Measurements from ENCODE around the gene MBNL2.
A peak's percentile ranks its signal among the peaks of the same experiment; 100 is the strongest.

Gene MBNL2

DNA sequence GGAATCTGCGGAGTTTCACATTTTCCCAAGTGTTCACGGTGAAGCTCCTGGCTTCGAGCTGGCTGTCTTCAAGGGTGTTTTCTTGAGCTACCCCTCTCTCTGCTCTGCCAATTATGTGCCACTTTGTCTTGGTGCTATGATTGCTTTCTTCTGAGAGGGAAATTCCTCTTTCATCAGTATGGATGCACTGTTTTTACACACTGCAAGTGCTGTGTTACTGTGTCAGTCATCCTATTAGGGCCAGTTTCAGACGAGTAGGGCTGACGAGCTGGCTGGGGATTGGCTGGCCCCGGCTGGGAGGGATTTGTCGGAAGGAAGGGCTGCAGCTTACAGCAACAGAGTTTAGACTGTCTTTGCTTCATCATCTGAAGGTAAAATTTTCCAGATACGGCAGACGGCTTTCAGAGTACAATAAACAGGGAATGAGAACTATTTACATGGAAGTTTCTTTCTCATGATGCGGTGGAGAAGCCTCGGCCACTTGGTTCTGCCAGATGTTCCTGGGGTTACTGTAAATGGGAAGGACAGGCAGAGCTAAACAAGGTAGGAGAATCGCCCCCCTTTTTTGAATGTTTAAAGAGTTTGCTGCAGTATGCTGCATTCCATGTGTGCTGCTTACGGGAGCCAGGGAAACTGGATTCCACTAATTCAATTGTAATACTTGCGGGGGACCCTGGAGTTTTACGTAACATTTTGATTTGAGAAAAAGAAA, at the start of gene MBNL2:
Gene MBNL2, plus strand, starts transcription at position 345 of the 712 bp plus-strand sequence. CDS start 53,903 bp downstream, outside the sequence.
- Histone ChIP-seq H3K4me1 (ENCODE audit: control insufficient read depth, low read depth, low read length) (peaks cover 32% of the 10 kb centered on the region), H3K36me3 (ENCODE audit: control insufficient read depth, low read depth, low read length) (no peaks in the 10 kb centered on the region), H3K9me3 (ENCODE audit: control insufficient read depth, low read depth, low read length) (no peaks in the 10 kb centered on the region), H3K4me3 (ENCODE audit: low read length) (peak within 1 kb of the TSS; percentile 81), H3K9ac (ENCODE audit: low read length) (peak within 1 kb of the TSS; percentile 54), H3K27ac (ENCODE audit: low read length) (no peak within 1 kb of the TSS), H3K27me3 (ENCODE audit: control insufficient read depth, insufficient read depth, low read length) (peaks cover 48% of the 10 kb centered on the region)

- no peaks in the 10 kb centered on the region for H3K27me3 ChIP-seq (ENCODE audit: control insufficient read depth, insufficient read depth, low read length)
- no peaks in the 10 kb centered on the region for H3K4me1 ChIP-seq (ENCODE audit: control insufficient read depth, low read depth, low read length)
- no peaks in the 10 kb centered on the region for H3K36me3 ChIP-seq (ENCODE audit: control insufficient read depth, low read depth, low read length)
- no peak overlapping the region for H3K4me3 ChIP-seq (ENCODE audit: low read length)
- H3K9me3 ChIP-seq (ENCODE audit: control insufficient read depth, low read depth, low read length) = no peaks in the 10 kb centered on the region
- no peak overlapping the region for H3K9ac ChIP-seq (ENCODE audit: low read length)
- no peak overlapping the region for H3K27ac ChIP-seq (ENCODE audit: low read length)
These were observed 47.5 kb upstream of the MBNL2 start for GRCh38 chr13:97174638-97175037.

GRCh38 chr13:97175041-97175440, 47.1 kb upstream of the MBNL2 start:
- H3K27ac ChIP-seq (ENCODE audit: low read length) = no peak overlapping the region
- H3K9ac ChIP-seq (ENCODE audit: low read length) = no peak overlapping the region
- H3K9me3 ChIP-seq (ENCODE audit: control insufficient read depth, low read depth, low read length) = no peaks in the 10 kb centered on the region
- no peaks in the 10 kb centered on the region for H3K4me1 ChIP-seq (ENCODE audit: control insufficient read depth, low read depth, low read length)
- no peak overlapping the region for H3K4me3 ChIP-seq (ENCODE audit: low read length)
- H3K36me3 ChIP-seq (ENCODE audit: control insufficient read depth, low read depth, low read length) = no peaks in the 10 kb centered on the region
- no peaks in the 10 kb centered on the region for H3K27me3 ChIP-seq (ENCODE audit: control insufficient read depth, insufficient read depth, low read length)

DNA sequence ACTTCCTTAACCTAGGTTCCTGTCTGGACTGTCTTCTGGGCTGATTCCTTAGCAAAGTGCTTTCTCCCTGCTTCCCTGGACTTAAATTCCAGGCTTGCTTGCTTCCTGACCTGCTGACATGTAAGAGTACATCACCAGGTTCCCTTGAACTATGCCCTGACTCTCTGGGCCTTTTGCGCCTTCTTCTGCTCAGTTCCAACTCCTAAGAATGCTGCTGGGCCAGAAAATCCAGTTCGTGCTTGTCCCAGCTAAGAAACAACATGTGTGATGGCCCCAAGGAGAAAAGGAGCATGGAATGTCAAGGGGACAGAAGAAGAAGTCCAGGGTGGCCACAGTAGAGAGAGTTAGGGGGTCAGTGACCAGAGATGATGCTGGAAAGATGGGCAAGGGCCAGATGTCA, 42.6 kb upstream of the MBNL2 start:
- H3K36me3 ChIP-seq (ENCODE audit: control insufficient read depth, low read depth, low read length) = no peaks in the 10 kb centered on the region
- no peaks in the 10 kb centered on the region for H3K4me1 ChIP-seq (ENCODE audit: control insufficient read depth, low read depth, low read length)
- no peak overlapping the region for H3K27ac ChIP-seq (ENCODE audit: low read length)
- no peak overlapping the region for H3K9ac ChIP-seq (ENCODE audit: low read length)
- H3K4me3 ChIP-seq (ENCODE audit: low read length) = no peak overlapping the region
- H3K27me3 ChIP-seq (ENCODE audit: control insufficient read depth, insufficient read depth, low read length) = no peaks in the 10 kb centered on the region
- H3K9me3 ChIP-seq (ENCODE audit: control insufficient read depth, low read depth, low read length) = no peaks in the 10 kb centered on the region

DNA sequence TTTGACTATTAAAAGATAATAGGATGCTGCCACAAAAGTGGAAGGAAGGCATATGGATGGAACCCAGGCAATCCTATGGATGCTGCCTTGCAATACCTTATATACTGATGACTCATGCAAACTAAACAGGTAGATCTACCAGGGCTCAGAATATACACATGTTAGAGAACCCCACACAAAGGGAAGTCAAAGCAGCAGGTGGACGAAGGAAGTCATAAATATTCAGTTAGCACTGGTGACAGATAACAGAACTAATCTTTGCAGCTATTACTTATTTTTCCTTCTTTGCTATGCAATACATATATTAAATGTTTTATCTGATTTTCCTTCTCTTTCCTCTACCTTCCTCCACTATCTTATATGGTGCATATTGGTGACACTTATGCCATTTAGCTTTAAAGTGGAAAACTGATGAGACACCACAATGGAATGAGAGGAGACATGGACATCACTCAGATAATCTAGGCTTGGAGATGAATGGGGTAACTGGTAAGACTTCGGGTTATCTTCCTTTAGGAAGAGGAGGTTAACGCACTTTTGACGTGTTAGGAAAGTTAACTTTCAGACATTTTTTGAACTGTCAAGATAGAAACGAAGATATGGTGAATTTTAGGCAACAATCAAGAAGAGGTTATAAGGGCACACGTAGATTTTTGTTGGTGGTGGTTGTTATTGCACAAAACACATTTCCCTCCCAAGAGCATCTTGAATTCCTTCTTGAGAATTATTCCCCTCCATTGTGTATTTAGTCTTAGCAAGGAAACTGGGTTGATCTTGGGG, 39.8 kb upstream of the MBNL2 start:
- Histone ChIP-seq H3K27ac (ENCODE audit: low read length) (no peak overlapping the region), H3K4me1 (ENCODE audit: control insufficient read depth, low read depth, low read length) (no peaks in the 10 kb centered on the region), H3K36me3 (ENCODE audit: control insufficient read depth, low read depth, low read length) (no peaks in the 10 kb centered on the region), H3K27me3 (ENCODE audit: control insufficient read depth, insufficient read depth, low read length) (no peaks in the 10 kb centered on the region), H3K9ac (ENCODE audit: low read length) (no peak overlapping the region), H3K4me3 (ENCODE audit: low read length) (no peak overlapping the region), H3K9me3 (ENCODE audit: control insufficient read depth, low read depth, low read length) (no peaks in the 10 kb centered on the region)

GRCh38 chr13:97185291-97185690, 36.8 kb upstream of the MBNL2 start:
- H3K36me3 ChIP-seq (ENCODE audit: control insufficient read depth, low read depth, low read length) = no peaks in the 10 kb centered on the region
- no peak overlapping the region for H3K27ac ChIP-seq (ENCODE audit: low read length)
- H3K4me1 ChIP-seq (ENCODE audit: control insufficient read depth, low read depth, low read length) = no peaks in the 10 kb centered on the region
- H3K27me3 ChIP-seq (ENCODE audit: control insufficient read depth, insufficient read depth, low read length) = no peaks in the 10 kb centered on the region
- no peak overlapping the region for H3K9ac ChIP-seq (ENCODE audit: low read length)
- H3K4me3 ChIP-seq (ENCODE audit: low read length) = no peak overlapping the region
- no peaks in the 10 kb centered on the region for H3K9me3 ChIP-seq (ENCODE audit: control insufficient read depth, low read depth, low read length)

DNA sequence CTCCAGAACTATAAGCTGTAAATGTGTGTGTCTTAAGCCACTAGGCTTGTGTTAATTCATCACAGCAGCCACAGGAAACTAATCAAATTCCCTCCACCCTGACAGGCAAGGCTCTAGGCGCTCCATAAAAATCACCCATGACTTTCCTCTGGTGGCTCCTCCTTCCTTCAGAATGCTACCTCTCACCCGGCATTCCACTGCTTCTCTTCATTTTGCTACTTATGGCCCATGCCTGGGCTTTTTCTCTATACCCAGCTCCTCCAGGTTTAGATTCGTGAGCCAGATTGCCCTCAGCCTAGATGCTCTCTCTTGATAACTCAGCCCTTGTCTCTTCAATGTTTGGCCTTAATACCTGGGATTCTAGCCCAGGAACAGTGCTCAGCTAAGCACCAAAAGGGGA, 36.4 kb upstream of the MBNL2 start:
- no peaks in the 10 kb centered on the region for H3K4me1 ChIP-seq (ENCODE audit: control insufficient read depth, low read depth, low read length)
- no peak overlapping the region for H3K4me3 ChIP-seq (ENCODE audit: low read length)
- H3K9me3 ChIP-seq (ENCODE audit: control insufficient read depth, low read depth, low read length) = no peaks in the 10 kb centered on the region
- no peaks in the 10 kb centered on the region for H3K27me3 ChIP-seq (ENCODE audit: control insufficient read depth, insufficient read depth, low read length)
- H3K36me3 ChIP-seq (ENCODE audit: control insufficient read depth, low read depth, low read length) = no peaks in the 10 kb centered on the region
- H3K27ac ChIP-seq (ENCODE audit: low read length) = no peak overlapping the region
- no peak overlapping the region for H3K9ac ChIP-seq (ENCODE audit: low read length)

- H3K27me3 ChIP-seq (ENCODE audit: control insufficient read depth, insufficient read depth, low read length) = no peaks in the 10 kb centered on the region
- H3K9ac ChIP-seq (ENCODE audit: low read length) = no peak overlapping the region
- H3K36me3 ChIP-seq (ENCODE audit: control insufficient read depth, low read depth, low read length) = no peaks in the 10 kb centered on the region
- H3K4me3 ChIP-seq (ENCODE audit: low read length) = no peak overlapping the region
- no peaks in the 10 kb centered on the region for H3K9me3 ChIP-seq (ENCODE audit: control insufficient read depth, low read depth, low read length)
- no peaks in the 10 kb centered on the region for H3K4me1 ChIP-seq (ENCODE audit: control insufficient read depth, low read depth, low read length)
- H3K27ac ChIP-seq (ENCODE audit: low read length) = no peak overlapping the region
These were observed 33.9 kb upstream of the MBNL2 start for GRCh38 chr13:97188207-97188606.

GRCh38 chr13:97189928-97190327, 32.2 kb upstream of the MBNL2 start:
- Histone ChIP-seq H3K36me3 (ENCODE audit: control insufficient read depth, low read depth, low read length) (no peaks in the 10 kb centered on the region), H3K4me1 (ENCODE audit: control insufficient read depth, low read depth, low read length) (no peaks in the 10 kb centered on the region), H3K4me3 (ENCODE audit: low read length) (no peak overlapping the region), H3K27me3 (ENCODE audit: control insufficient read depth, insufficient read depth, low read length) (no peaks in the 10 kb centered on the region), H3K9me3 (ENCODE audit: control insufficient read depth, low read depth, low read length) (no peaks in the 10 kb centered on the region), H3K27ac (ENCODE audit: low read length) (no peak overlapping the region), H3K9ac (ENCODE audit: low read length) (no peak overlapping the region)

GRCh38 chr13:97191142-97191541, 31.0 kb upstream of the MBNL2 start:
- no peaks in the 10 kb centered on the region for H3K36me3 ChIP-seq (ENCODE audit: control insufficient read depth, low read depth, low read length)
- H3K27ac ChIP-seq (ENCODE audit: low read length) = no peak overlapping the region
- no peak overlapping the region for H3K9ac ChIP-seq (ENCODE audit: low read length)
- H3K4me3 ChIP-seq (ENCODE audit: low read length) = no peak overlapping the region
- no peaks in the 10 kb centered on the region for H3K4me1 ChIP-seq (ENCODE audit: control insufficient read depth, low read depth, low read length)
- H3K9me3 ChIP-seq (ENCODE audit: control insufficient read depth, low read depth, low read length) = no peaks in the 10 kb centered on the region
- no peaks in the 10 kb centered on the region for H3K27me3 ChIP-seq (ENCODE audit: control insufficient read depth, insufficient read depth, low read length)

GRCh38 chr13:97191615-97192014, 30.5 kb upstream of the MBNL2 start:
- H3K27me3 ChIP-seq (ENCODE audit: control insufficient read depth, insufficient read depth, low read length) = no peaks in the 10 kb centered on the region
- no peak overlapping the region for H3K9ac ChIP-seq (ENCODE audit: low read length)
- no peaks in the 10 kb centered on the region for H3K9me3 ChIP-seq (ENCODE audit: control insufficient read depth, low read depth, low read length)
- no peaks in the 10 kb centered on the region for H3K4me1 ChIP-seq (ENCODE audit: control insufficient read depth, low read depth, low read length)
- no peaks in the 10 kb centered on the region for H3K36me3 ChIP-seq (ENCODE audit: control insufficient read depth, low read depth, low read length)
- no peak overlapping the region for H3K4me3 ChIP-seq (ENCODE audit: low read length)
- no peak overlapping the region for H3K27ac ChIP-seq (ENCODE audit: low read length)

DNA sequence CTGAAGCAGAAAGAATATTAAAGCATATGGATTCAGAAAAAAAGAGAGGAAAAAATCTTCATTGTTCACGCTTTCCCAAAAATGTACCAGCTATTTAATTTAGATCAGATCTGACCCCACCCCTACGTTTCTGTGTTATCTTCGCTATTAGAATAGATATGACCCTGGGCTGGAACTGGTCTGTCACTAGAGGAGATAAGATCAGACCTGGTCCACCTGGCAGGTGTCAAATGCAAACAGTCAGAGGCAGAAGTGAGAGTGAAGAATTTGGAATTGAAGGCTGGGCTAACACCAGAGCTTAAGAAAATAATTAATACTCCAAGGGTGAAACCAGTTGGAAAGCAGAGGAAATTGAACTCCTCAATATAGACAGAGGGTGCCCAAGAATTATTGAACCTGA, 30.0 kb upstream of the MBNL2 start:
- Histone ChIP-seq H3K4me1 (ENCODE audit: control insufficient read depth, low read depth, low read length) (no peaks in the 10 kb centered on the region), H3K27ac (ENCODE audit: low read length) (no peak overlapping the region)

More for the DNA sequence above, 30.0 kb upstream of the MBNL2 start:
- no peaks in the 10 kb centered on the region for H3K36me3 ChIP-seq (ENCODE audit: control insufficient read depth, low read depth, low read length)
- H3K9ac ChIP-seq (ENCODE audit: low read length) = no peak overlapping the region
- no peak overlapping the region for H3K4me3 ChIP-seq (ENCODE audit: low read length)
- no peaks in the 10 kb centered on the region for H3K27me3 ChIP-seq (ENCODE audit: control insufficient read depth, insufficient read depth, low read length)
- H3K9me3 ChIP-seq (ENCODE audit: control insufficient read depth, low read depth, low read length) = no peaks in the 10 kb centered on the region

Data from iPS-18a (cell line).